Panc1 (cell line): Measurements from ENCODE around the gene ZNF304. TPM values are rescaled to one million over a fixed set of nuclear protein-coding genes. Genes with fewer than 3 reads are reported as not detected.

Experiments
- ATAC-seq: fragments of 200-7000 bp; cut with Tn5 transposase; 2 replicates; pipeline ENCODE4 v1.9.1; 2020; ENCODE audit warnings: mild to moderate bottlenecking, moderate library complexity
- BruUV-seq: library from RNA; stranded (reverse); fragments of 400-500 nt; replicated peaks from 2 replicates; lab custom pipeline; 2021; lab: Mats Ljungman, UMichigan
- CTCF ChIA-PET: fragments of 300-600 bp; sonication (Branson Sonifier 250); formaldehyde crosslinking; loops from one replicate; lab custom pipeline; 2022; ENCODE audit warnings: antibody characterized with exemption; lab: Charles Lee
- POLR2A ChIA-PET: fragments of 300-600 bp; sonication (Branson Sonifier 250); formaldehyde crosslinking; loops from one replicate; lab custom pipeline; 2022; ENCODE audit warnings: antibody characterized with exemption; lab: Charles Lee
- DNase-seq: peaks from one replicate; pipeline ENCODE4 v3.0.0-alpha.2; 2010; ENCODE audit warnings: low read depth, low spot score
- H3K27ac ChIP-seq: 2 replicates; pipeline ENCODE4 v1.5.1; 2011; ENCODE audit warnings: mild to moderate bottlenecking, low read length, inconsistent platforms
- H3K27me3 ChIP-seq: fragments of 200-500 bp; sonication (Bioruptor generic); 2 replicates; pipeline ENCODE4 v1.6.0; 2014; ENCODE audit warnings: low read length, inconsistent platforms; ENCODE audit not compliant: control insufficient read depth, insufficient read depth
- H3K36me3 ChIP-seq: fragments of 200-500 bp; sonication (Bioruptor generic); 2 replicates; pipeline ENCODE4 v1.5.1; 2014; ENCODE audit warnings: inconsistent platforms, mild to moderate bottlenecking, low read length, moderate library complexity; ENCODE audit not compliant: control insufficient read depth, insufficient read depth
- H3K4me1 ChIP-seq: 2 replicates; pipeline ENCODE4 v1.5.1; 2011; ENCODE audit warnings: inconsistent platforms, mild to moderate bottlenecking, low read length, moderate library complexity; ENCODE audit not compliant: control insufficient read depth, insufficient read depth
- H3K4me3 ChIP-seq, 2 experiments: 2 replicates each; pipeline ENCODE4 v1.5.1; 2011 to 2012; ENCODE audit warnings: low read depth in 2 of 2, low read length in 2 of 2, mild to moderate bottlenecking in 2 of 2, inconsistent platforms in 1 of 2, moderate library complexity in 1 of 2
- H3K9me3 ChIP-seq: fragments of 200-500 bp; sonication (Bioruptor generic); 2 replicates; pipeline ENCODE4 v1.5.1; 2014; ENCODE audit warnings: low read depth, mild to moderate bottlenecking, inconsistent platforms, low read length, moderate library complexity; ENCODE audit not compliant: control insufficient read depth, insufficient read depth
- CTCF ChIP-seq: fragments of 450-650 bp; IDR thresholded peaks from 2 replicates; pipeline ENCODE4 v1.5.1; 2017; ENCODE audit warnings: mild to moderate bottlenecking
- POLR2AphosphoS5 ChIP-seq: IDR thresholded peaks from 2 replicates; pipeline ENCODE4 v1.6.1; 2012; ENCODE audit warnings: mild to moderate bottlenecking, low read depth, low read length, moderate library complexity
- REST ChIP-seq, 2 experiments: IDR thresholded peaks; 2 replicates each; pipeline ENCODE4 v1.6.1; 2011 to 2012; ENCODE audit warnings: low read depth in 2 of 2, control low read depth in 1 of 2, low read length in 1 of 2, mild to moderate bottlenecking in 1 of 2, moderate library complexity in 1 of 2; ENCODE audit not compliant: insufficient read depth in 1 of 2
- SIN3A ChIP-seq: IDR thresholded peaks from 2 replicates; pipeline ENCODE4 v1.6.1; 2012; ENCODE audit warnings: low read depth, mild to moderate bottlenecking, low read length, moderate library complexity, borderline replicate concordance; ENCODE audit not compliant: insufficient read depth
- TCF7L2 ChIP-seq: IDR thresholded peaks from 2 replicates; pipeline ENCODE4 v1.6.1; 2011; ENCODE audit warnings: mild to moderate bottlenecking, low read depth, low read length, inconsistent platforms
- in situ Hi-C: cut with HindIII; loops from 2 replicates; pipeline ENCODE4 v1.10.0; 2016; ENCODE audit warnings: low sequenced_read_pairs, low pct_unique_long_range_greater_than_20kb
- intact Hi-C: fragments of 100-400 bp; cut with micrococcal nuclease; formaldehyde crosslinking; loops from one replicate; pipeline ENCODE4 v1.10.0; 2022; ENCODE audit not compliant: unreplicated experiment
- total RNA-seq: library from RNA; stranded (reverse); gene quantifications from one replicate; pipeline ENCODE4 v1.2.1, GENCODE V29; 2021; ENCODE audit not compliant: unreplicated experiment

Gene ZNF304
- total RNA-seq, 1 experiment from 2014 or later: 10.8 TPM

DNA sequence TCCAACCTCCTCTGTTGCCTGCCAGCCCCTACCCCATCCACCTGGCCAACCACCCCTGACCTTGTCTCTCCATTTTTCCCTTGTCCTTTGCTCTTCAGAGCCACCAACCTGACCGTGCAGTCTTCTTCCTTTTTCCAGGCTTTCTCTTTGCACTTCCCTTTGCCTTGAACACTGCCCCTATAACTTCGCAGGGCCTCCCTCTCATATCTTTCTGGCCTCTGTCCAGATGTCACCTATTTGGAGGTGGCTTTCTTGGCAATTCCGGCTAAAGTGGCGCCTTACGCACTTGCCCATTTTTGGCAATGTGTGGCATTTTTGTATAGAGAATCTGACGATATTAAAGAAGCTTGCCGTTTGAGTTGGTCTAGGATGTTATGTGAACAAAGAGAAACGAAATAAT lies 30.0 kb upstream of the ZNF304 start:
- no peaks in the 10 kb centered on the region for H3K9me3 ChIP-seq
- CTCF ChIA-PET: no interaction called here
- TSS peak; percentile 78 for BruUV-seq
- H3K4me1 ChIP-seq: peaks cover 11% of the 10 kb centered on the region
- intact Hi-C loops: no loop called here
- H3K36me3 ChIP-seq: peaks cover 5% of the 10 kb centered on the region
- POLR2A ChIA-PET: interaction anchor here (0.6 kb wide), 2 partner anchors 11 to 50 kb away, joined by 4 read pairs; no protein-coding TSS in a partner anchor
- no peak for ATAC-seq
- in situ Hi-C loops: no loop called here
- peaks cover 3% of the 10 kb centered on the region; the same call in 1 of the 2 replicates for H3K27me3 ChIP-seq
- peak overlapping the region; percentile 71 to 79 for H3K4me3 ChIP-seq
- TF ChIP-seq SIN3A (0 out of 2 replicates have a peak, but pooled peaks have one; percentile 3), TCF7L2 (no peak)
- no peak for DNase-seq
- H3K27ac ChIP-seq: peak overlapping the region; percentile 88

DNA sequence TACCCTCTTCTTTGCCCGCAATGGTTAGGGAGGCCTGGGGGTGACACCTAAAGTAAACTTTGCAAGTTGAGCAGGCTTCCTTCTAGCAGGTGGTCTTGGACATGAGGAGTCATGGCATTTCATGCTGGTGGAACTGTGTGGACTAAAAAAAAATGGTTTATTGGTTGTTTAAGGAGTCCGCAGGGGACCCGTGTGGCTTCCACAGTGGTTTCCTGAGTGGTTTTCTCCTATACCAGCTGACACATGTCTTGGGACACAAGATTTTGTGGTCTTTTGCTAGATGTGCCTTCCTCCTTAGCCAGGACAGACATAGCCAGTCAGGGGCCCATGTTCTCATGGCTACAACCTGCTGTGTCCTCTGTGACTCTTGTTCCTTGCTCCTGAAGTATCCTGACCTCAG lies 29.3 kb upstream of the ZNF304 start:
- no TSS peak for BruUV-seq
- ChIA-PET POLR2A (interaction anchor here (0.6 kb wide), 1 partner anchor 11 kb away, joined by 4 read pairs; no protein-coding TSS in a partner anchor), CTCF (no interaction called here)
- TF ChIP-seq REST (IDR thresholded peaks at IDR 0.05; ENCODE audit: insufficient read depth in 1 of 2, low read depth in 2 of 2, low read length in 1 of 2) (no peak), SIN3A (no peak), POLR2AphosphoS5 (no peak), CTCF (no peak), TCF7L2 (no peak)
- ATAC-seq (no peak), DNase-seq (no peak)
- H3K27me3 ChIP-seq: peaks cover 3% of the 10 kb centered on the region; the same call in 1 of the 2 replicates
- peaks cover 5% of the 10 kb centered on the region for H3K36me3 ChIP-seq
- intact Hi-C loops (no loop called here), in situ Hi-C loops (no loop called here)
- H3K4me1 ChIP-seq: peaks cover 11% of the 10 kb centered on the region
- H3K9me3 ChIP-seq: no peaks in the 10 kb centered on the region
- peak overlapping the region; percentile 71 to 79 for H3K4me3 ChIP-seq
- H3K27ac ChIP-seq: peak overlapping the region; percentile 88

- POLR2A ChIA-PET: no interaction called here
- DNase-seq: no peak
- intact Hi-C loops (no loop called here), in situ Hi-C loops (no loop called here)
- Histone ChIP-seq H3K4me3 (no peak overlapping the region), H3K9me3 (peaks cover 7% of the 10 kb centered on the region; the same call in 1 of the 2 replicates), H3K27ac (no peak overlapping the region), H3K4me1 (peaks cover 11% of the 10 kb centered on the region), H3K27me3 (no peaks in the 10 kb centered on the region), H3K36me3 (peaks cover 16% of the 10 kb centered on the region)
- TF ChIP-seq TCF7L2 (no peak), POLR2AphosphoS5 (no peak), REST (IDR thresholded peaks at IDR 0.05; ENCODE audit: insufficient read depth in 1 of 2, low read depth in 2 of 2, low read length in 1 of 2) (no peak), CTCF (no peak), SIN3A (no peak)
- CTCF ChIA-PET: no interaction called here
- ATAC-seq: no peak
- no TSS peak for BruUV-seq
These were observed 26.1 kb upstream of the ZNF304 start for GRCh38 chr19:57324992-57325391.
